Natural killer cell (primary cell): ENCODE data around the gene ITGAV. TPM values are rescaled to one million over a fixed set of nuclear protein-coding genes. Genes with fewer than 3 reads are reported as not detected.

Experiments used
- ATAC-seq, 3 donors: fragments of 150-1000 bp in 2 of 3; fragments of 200-7000 bp in 1 of 3; cut with Tn5 transposase; 1 replicate in 1 of 3; 2 replicates in 2 of 3; pipeline ENCODE4 v1.10.0; 2021; ENCODE audit warnings: mild to moderate bottlenecking in 2 of 3, moderate library complexity in 2 of 3
- DNase-seq, 2 donors: peaks; one replicate each; pipeline versions ENCODE4 v3.0.0 to v3.0.0-alpha.2; 2013 to 2021; ENCODE audit warnings: mixed read lengths in 1 of 2
- H3K27ac ChIP-seq: one replicate; pipeline ENCODE4 v1.5.1; 2013; ENCODE audit warnings: mild to moderate bottlenecking, low read length
- H3K27me3 ChIP-seq: one replicate; pipeline ENCODE4 v1.6.1; 2013; ENCODE audit warnings: low read length; ENCODE audit not compliant: control insufficient read depth, insufficient read depth
- H3K36me3 ChIP-seq: one replicate; pipeline ENCODE4 v1.6.1; 2013; ENCODE audit warnings: low read length; ENCODE audit not compliant: control insufficient read depth, insufficient read depth
- H3K4me1 ChIP-seq: one replicate; pipeline ENCODE4 v1.6.1; 2013; ENCODE audit warnings: low read length; ENCODE audit not compliant: control insufficient read depth, insufficient read depth
- H3K4me3 ChIP-seq: one replicate; pipeline ENCODE4 v1.5.1; 2013; ENCODE audit warnings: low read length
- H3K9me3 ChIP-seq: one replicate; pipeline ENCODE4 v1.6.1; 2013; ENCODE audit warnings: low read length; ENCODE audit not compliant: control insufficient read depth, insufficient read depth
- H3K27ac Mint-ChIP-seq, 2 donors: one replicate each; pipeline ENCODE4 v1.8.0; 2022; ENCODE audit warnings: mild to moderate bottlenecking in 2 of 2, mixed read lengths in 2 of 2, moderate library complexity in 1 of 2
- H3K27me3 Mint-ChIP-seq, 2 donors: one replicate each; pipeline ENCODE4 v1.8.0; 2022; ENCODE audit warnings: low read depth in 2 of 2, mixed read lengths in 2 of 2
- H3K36me3 Mint-ChIP-seq: one replicate; pipeline ENCODE4 v1.8.0; 2022; ENCODE audit warnings: mixed read lengths
- H3K4me1 Mint-ChIP-seq, 2 donors: one replicate each; pipeline ENCODE4 v1.8.0; 2022; ENCODE audit warnings: mixed read lengths in 2 of 2
- H3K4me3 Mint-ChIP-seq: one replicate; pipeline ENCODE4 v1.8.0; 2022; ENCODE audit warnings: mild to moderate bottlenecking, moderate library complexity, mixed read lengths
- H3K9me3 Mint-ChIP-seq, 2 donors: one replicate each; pipeline ENCODE4 v1.8.0; 2022; ENCODE audit warnings: mixed read lengths in 2 of 2
- CTCF ChIP-seq: fragments of 200-600 bp; IDR thresholded peaks from one replicate; pipeline ENCODE4 v1.8.0; 2022; ENCODE audit warnings: antibody characterized with exemption
- WGBS: methylation state at CpG from one replicate; pipeline ENCODE4 v1.1.7; 2013; ENCODE audit warnings: missing lambda C conversion rate; ENCODE audit not compliant: insufficient coverage; 5-methylcytosine and 5-hydroxymethylcytosine counted together
- intact Hi-C: fragments of 100-400 bp; cut with micrococcal nuclease; formaldehyde crosslinking; loops from one replicate; pipeline ENCODE4 v1.14.2; 2022
- total RNA-seq, 4 donors: library from RNA; stranded (reverse); fragments of 120-200 nt in 1 of 4; gene quantifications; one replicate each; pipeline versions ENCODE4 v1.2.3 to v1.2.4, GENCODE V29; 2013 to 2022

Gene ITGAV
- total RNA-seq, 3 donors from 2014 or later (not counting 1 experiment from before 2014, with no cell fraction given) = 10.7 to 14.7 (median 12.0) TPM

- 94% methylated on average over 10 of the region's 11 CpGs for WGBS
- no peak for TF ChIP-seq CTCF
- Histone ChIP-seq H3K27me3 (no peaks in the 10 kb centered on the region), H3K27ac (no peak overlapping the region), H3K36me3 (peaks cover 2% of the 10 kb centered on the region), H3K4me1 (no peaks in the 10 kb centered on the region), H3K4me3 (no peak overlapping the region), H3K9me3 (no peaks in the 10 kb centered on the region)
- DNase-seq = no peak
- no peaks in the 10 kb centered on the region for H3K4me1 Mint-ChIP-seq
- H3K27ac Mint-ChIP-seq = no peak overlapping the region
- H3K36me3 Mint-ChIP-seq = no peaks in the 10 kb centered on the region
- H3K4me3 Mint-ChIP-seq = no peak overlapping the region
- H3K27me3 Mint-ChIP-seq = no peaks in the 10 kb centered on the region
- intact Hi-C loops = no loop called here
- no peaks in the 10 kb centered on the region for H3K9me3 Mint-ChIP-seq
- ATAC-seq = no peak
These were observed 47.1 kb downstream of the ITGAV start for GRCh38 chr2:186636800-186637496.

GRCh38 chr2:186637497-186637800, 47.6 kb downstream of the ITGAV start:
- Mint-ChIP-seq H3K36me3 (no peaks in the 10 kb centered on the region), H3K27me3 (no peaks in the 10 kb centered on the region), H3K27ac (no peak overlapping the region), H3K9me3 (no peaks in the 10 kb centered on the region), H3K4me1 (no peaks in the 10 kb centered on the region), H3K4me3 (no peak overlapping the region)
- Histone ChIP-seq H3K4me1 (no peaks in the 10 kb centered on the region), H3K36me3 (peaks cover 2% of the 10 kb centered on the region), H3K27me3 (no peaks in the 10 kb centered on the region), H3K9me3 (no peaks in the 10 kb centered on the region), H3K27ac (no peak overlapping the region), H3K4me3 (no peak overlapping the region)
- DNase-seq (no peak), ATAC-seq (no peak)
- no peak for TF ChIP-seq CTCF
- intact Hi-C loops = no loop called here

GRCh38 chr2:186639939-186640338, 50.1 kb downstream of the ITGAV start:
- H3K27ac Mint-ChIP-seq = no peak overlapping the region
- H3K27ac ChIP-seq = no peak overlapping the region
- DNase-seq (no peak), ATAC-seq (no peak)
- H3K4me1 ChIP-seq = no peaks in the 10 kb centered on the region
- no peak for TF ChIP-seq CTCF
- H3K9me3 ChIP-seq = no peaks in the 10 kb centered on the region
- no peak overlapping the region for H3K4me3 Mint-ChIP-seq
- H3K36me3 Mint-ChIP-seq = no peaks in the 10 kb centered on the region
- H3K4me3 ChIP-seq = no peak overlapping the region
- H3K27me3 Mint-ChIP-seq = no peaks in the 10 kb centered on the region
- H3K4me1 Mint-ChIP-seq = no peaks in the 10 kb centered on the region
- H3K36me3 ChIP-seq = peaks cover 4% of the 10 kb centered on the region
- no peaks in the 10 kb centered on the region for H3K27me3 ChIP-seq
- H3K9me3 Mint-ChIP-seq = no peaks in the 10 kb centered on the region
- intact Hi-C loops = no loop called here

- ATAC-seq = no peak
- no peak for TF ChIP-seq CTCF
- H3K27ac Mint-ChIP-seq = no peak overlapping the region
- DNase-seq = no peak
- H3K9me3 ChIP-seq = no peaks in the 10 kb centered on the region
- no peaks in the 10 kb centered on the region for H3K27me3 Mint-ChIP-seq
- 88% methylated on average over 4 of the region's 4 CpGs for WGBS
- no peak overlapping the region for H3K4me3 ChIP-seq
- intact Hi-C loops = loop anchor here (1.0 kb wide), 1 partner anchor 137 kb away; no protein-coding TSS in a partner anchor
- no peaks in the 10 kb centered on the region for H3K9me3 Mint-ChIP-seq
- H3K4me3 Mint-ChIP-seq = no peak overlapping the region
- no peaks in the 10 kb centered on the region for H3K36me3 Mint-ChIP-seq
- no peaks in the 10 kb centered on the region for H3K4me1 ChIP-seq
- peaks cover 4% of the 10 kb centered on the region for H3K36me3 ChIP-seq
- H3K27me3 ChIP-seq = no peaks in the 10 kb centered on the region
- H3K27ac ChIP-seq = no peak overlapping the region
- H3K4me1 Mint-ChIP-seq = no peaks in the 10 kb centered on the region
These were observed 51.4 kb downstream of the ITGAV start for GRCh38 chr2:186641132-186641806.
